ENCODE data around the gene UBE2I.

UBE2I gene

GRCh38 chr16:1342526-1343427, 33.3 kb downstream of the UBE2I start:
- DNase-seq (ENCODE audit: low read depth, low spot score), result peak; percentile 97

DNA sequence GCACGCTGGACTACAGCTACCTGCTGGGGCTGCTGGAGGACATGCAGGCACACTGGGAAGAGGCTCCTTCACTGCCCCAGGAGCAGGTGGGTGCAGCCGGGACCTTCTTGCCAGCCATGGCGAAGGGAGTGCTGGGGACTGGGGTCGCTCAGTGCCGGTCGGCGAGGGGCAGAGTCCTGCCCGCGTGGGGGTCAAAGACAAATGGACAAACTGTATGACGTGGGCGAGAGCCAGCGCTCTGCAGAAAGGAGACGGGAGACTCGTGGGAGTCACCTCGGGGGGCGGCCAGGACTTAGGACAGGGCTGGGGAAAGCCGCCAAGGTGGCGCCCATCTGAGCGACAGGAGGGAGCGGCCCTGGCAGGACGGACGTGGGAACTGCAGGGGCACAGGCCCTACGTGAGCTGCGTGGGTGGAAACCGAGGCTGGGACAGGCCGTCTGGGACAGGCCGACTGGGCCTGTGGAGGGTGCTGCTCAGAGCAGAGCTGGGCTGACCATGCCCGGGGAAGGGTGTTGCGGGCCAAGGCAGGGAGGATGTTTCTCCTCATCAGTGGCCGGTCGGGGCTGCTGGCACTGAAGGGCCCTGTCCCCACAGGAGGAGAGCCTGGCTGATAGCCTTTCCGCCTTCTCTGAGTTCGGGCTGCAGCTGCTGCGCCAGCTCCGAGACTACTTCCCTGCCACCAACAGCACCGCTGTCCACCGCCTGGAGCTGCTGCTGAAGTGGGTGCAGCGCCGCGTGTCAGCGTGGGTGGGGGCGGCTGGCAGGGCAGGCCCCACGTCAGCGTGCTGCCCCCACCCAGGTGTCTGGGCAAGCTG, 34.2 kb downstream of the UBE2I start:
- peak; percentile 32 for DNase-seq (ENCODE audit: low read depth, low spot score)

- no peak for DNase-seq (ENCODE audit: low read depth, low spot score)
Measured at GRCh38 chr16:1344499-1344898, 35.1 kb downstream of the UBE2I start.

- DNase-seq (ENCODE audit: low read depth, low spot score), result no peak
Measured at GRCh38 chr16:1345087-1345486, 35.7 kb downstream of the UBE2I start.

GRCh38 chr16:1345651-1346421, 36.4 kb downstream of the UBE2I start:
- no peak for DNase-seq (ENCODE audit: low read depth, low spot score)

DNA sequence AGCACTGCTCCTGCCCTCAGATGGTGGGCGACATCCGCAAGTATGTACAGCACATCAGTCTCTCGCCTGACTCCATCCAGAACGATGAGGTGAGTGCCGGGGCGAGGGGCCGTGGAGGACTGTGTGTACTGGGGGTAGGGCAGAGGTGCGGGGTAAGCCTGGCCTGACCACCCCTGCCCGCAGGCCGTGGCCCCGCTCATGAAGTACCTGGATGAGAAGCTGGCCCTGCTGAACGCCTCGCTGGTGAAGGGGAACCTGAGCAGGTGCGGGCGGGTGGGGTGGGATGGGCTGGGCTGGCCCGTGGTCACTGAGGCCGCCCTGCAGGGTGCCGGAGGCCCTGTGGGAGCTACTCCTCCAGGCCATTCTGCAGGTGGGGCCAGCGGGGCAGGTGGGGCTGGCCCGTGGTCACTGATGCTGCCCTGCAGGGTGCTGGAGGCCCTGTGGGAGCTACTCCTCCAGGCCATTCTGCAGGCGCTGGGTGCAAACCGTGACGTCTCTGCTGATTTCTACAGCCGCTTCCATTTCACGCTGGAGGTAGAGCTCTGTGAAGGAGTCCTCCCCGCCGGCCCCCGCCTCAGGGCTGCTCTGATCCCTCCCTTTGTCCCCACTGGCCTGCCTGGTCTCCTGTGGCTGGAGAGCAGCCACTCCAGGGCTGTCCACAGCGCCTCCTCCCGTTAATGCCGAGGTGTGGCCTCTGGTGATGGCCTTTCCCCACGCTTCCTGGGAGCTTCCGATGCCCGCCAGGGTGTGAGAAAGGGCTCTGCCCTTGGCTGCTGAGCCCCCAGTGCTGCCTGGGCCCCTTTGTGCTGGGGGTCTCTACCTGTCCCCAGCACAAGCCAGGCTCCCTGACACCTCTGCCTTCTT, 37.2 kb downstream of the UBE2I start:
- DNase-seq (ENCODE audit: low read depth, low spot score), result no peak

GRCh38 chr16:1347286-1347855, 37.9 kb downstream of the UBE2I start:
- DNase-seq (ENCODE audit: low read depth, low spot score), result no peak

- DNase-seq (ENCODE audit: low read depth, low spot score), result no peak
Measured at GRCh38 chr16:1347962-1348361, 38.5 kb downstream of the UBE2I start.

DNA sequence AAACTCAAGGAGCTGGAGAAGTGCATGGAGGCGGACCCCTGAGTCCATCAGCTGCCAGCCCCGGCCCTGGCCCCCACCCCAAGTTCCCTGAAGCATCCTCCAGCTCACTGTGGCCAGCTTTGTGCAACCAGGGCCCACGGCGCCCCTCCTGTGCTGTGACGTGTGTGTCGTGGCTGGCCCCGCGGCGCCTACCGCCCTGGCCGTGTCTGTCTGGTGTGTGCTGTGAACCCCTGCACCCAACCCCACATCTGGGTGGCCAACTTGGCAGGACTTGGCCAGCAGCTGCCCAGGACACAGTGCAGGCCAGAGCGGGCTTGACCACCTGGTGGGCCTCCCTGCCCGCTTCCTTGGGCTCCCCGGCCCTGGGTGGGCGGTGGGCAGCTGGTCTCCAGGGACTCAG, 39.0 kb downstream of the UBE2I start:
- DNase-seq (ENCODE audit: low read depth, low spot score), result no peak

DNA sequence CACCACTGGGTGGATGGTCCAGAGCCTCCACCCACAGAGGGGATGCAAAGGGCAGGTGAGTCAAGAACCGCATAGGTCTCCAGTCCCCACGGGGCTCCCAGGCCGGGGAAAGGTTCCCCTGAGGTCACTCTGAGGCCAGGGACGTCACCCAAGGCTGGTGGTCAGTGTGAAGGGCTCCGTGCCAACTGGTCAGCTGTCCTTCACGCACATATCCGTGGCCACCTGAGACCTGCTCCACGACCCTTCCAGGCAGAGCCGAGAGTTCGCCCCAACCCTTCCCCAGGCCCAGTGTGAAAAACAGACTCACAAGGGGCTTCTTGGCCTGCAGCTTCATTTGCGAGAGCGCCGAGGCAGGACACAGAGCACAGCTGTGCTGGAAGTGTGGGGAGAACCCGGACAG, 39.5 kb downstream of the UBE2I start:
- no peak for DNase-seq (ENCODE audit: low read depth, low spot score)

DNA sequence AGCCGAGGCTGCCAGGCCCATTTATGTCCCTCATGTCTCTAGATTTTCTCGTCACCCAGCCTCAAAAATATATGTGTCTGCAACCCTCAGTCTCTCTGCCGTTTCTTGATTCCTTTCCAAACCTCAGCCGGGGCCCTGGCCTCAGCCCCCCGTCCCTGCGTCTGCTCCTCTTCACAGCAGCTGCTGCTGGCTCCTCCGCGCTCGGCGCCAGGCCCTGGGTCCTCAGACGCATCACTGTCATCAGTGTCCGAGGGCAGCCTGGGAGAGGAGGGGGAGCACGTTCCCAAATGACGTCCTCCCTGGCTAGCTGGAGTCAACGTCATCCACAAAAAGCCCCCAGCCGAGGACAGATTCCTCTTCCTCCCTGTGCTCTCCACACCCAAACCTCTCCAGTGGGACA, 39.9 kb downstream of the UBE2I start:
- no peak for DNase-seq (ENCODE audit: low read depth, low spot score)

DNA sequence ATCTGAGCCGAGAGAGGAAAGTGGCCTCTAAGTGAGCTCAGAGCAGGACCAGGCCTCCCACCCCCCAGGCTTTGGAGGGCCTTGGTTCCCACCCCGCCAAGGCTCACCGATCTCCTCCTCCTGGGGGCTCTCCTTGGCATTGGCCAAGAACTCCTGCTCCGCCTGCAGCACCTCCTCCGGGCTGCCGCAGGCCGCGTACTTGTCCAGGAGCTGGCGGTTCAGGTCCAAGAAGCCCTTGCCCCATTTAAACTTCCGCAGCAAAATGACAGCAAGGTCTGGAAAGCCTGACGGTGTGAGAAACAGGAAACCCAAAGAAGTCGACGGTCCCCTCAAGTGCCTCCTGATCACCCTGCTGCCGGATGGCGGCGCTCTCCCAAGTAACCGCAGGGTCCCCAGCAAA, 40.5 kb downstream of the UBE2I start:
- no peak for DNase-seq (ENCODE audit: low read depth, low spot score)

- DNase-seq (ENCODE audit: low read depth, low spot score), result no peak
Measured at GRCh38 chr16:1350691-1351090, 41.3 kb downstream of the UBE2I start.

DNA sequence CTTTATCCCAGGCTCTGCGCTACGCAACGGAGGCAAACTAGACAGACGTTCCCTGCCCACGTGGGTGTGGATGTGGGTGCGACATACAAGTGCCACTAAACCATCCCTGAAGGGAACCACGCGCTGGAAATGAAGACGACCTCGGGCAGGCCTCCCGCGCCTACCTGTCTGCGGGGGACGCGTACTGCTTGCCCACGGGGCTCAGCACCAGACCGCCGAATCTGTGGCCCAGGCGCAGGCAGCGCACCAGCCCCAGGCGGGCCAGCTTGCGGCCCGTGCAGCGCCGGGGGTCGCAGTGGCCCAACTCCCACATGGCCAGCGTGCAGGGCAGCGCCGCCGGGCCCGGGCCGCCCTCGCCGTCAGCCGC, 41.8 kb downstream of the UBE2I start:
- DNase-seq (ENCODE audit: low read depth, low spot score), result peak; percentile 30

DNA sequence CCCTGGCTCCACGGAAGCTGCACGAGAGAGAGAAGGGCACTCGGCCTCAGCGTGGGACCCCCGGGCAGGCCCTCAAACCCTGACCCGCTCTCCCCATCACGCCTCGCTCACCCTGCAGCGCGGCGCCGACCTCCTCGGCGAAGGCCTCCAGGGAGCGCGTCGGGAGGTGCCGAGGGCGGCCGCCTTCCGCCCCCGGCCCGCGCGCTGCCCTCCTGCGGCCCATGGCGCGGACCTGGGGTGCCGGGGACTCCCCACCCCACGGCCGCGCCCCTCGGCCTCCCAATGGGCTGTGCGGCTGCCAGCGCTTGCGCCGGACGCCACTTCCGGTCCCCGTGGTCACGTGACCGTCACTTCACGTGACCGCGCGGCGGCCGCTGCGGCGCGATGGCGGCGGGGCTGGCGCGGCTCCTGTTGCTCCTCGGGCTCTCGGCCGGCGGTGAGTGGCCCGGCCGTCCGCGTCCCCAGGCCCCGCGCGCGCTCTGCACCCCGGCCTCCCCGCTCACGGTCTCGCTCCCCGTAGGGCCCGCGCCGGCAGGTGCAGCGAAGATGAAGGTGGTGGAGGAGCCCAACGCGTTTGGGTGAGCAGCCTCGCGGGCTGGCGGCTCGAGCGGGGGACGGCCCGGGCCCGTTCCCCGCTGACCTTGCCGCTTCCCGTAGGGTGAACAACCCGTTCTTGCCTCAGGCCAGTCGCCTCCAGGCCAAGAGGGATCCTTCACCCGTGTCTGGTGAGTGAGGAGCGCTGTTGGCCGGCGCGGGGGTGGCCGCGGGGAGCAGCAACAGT, 42.3 kb downstream of the UBE2I start, which contains the start of the genes GNPTG and TSR3:
GNPTG (plus strand) TSS at position 350 of the 781 bp plus-strand sequence; CDS start at position 385, 35 bp downstream.
TSR3 (minus strand) TSS at position 297 of the 781 bp plus-strand sequence; CDS start at position 223, 74 bp downstream.
- DNase-seq (ENCODE audit: low read depth, low spot score), result peak; percentile 75

DNA sequence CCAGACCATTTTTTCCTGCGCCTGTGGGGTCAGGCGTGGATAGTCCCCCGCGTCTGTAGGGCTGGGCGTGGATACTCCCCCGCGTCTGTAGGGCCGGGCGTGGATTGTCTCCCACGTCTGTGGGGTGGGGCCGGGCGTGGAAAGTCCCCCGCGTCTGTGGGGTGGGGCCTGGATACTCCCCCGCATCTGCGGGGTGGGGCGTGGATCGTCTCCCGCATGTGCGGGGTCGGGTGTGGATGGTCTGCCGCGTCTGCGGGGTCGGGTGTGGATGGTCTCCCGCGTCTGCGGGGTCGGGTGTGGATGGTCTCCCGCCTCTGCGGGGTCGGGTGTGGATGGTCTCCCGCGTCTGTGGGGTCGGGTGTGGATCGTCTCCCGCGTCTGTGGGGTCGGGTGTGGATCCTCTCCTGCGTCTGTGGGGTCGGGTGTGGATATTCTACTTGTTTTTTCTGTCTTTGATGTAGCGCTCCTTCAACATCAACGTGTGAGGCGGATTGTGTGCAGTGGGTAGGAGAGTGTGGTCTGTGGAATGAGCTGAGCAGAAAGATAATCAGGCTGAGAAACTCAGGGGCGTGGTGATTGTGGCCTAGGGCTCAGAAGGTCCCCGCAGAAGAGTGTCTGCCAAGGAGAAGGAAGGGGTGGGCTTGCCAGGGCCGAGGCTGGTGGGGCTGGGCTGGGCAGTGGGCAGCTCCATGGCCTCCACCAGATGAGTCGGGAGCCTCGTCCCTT, 45.5 kb downstream of the UBE2I start:
- no peak for DNase-seq (ENCODE audit: low read depth, low spot score)

- DNase-seq (ENCODE audit: low read depth, low spot score), result no peak
Measured at GRCh38 chr16:1355591-1355990, 46.2 kb downstream of the UBE2I start.

DNA sequence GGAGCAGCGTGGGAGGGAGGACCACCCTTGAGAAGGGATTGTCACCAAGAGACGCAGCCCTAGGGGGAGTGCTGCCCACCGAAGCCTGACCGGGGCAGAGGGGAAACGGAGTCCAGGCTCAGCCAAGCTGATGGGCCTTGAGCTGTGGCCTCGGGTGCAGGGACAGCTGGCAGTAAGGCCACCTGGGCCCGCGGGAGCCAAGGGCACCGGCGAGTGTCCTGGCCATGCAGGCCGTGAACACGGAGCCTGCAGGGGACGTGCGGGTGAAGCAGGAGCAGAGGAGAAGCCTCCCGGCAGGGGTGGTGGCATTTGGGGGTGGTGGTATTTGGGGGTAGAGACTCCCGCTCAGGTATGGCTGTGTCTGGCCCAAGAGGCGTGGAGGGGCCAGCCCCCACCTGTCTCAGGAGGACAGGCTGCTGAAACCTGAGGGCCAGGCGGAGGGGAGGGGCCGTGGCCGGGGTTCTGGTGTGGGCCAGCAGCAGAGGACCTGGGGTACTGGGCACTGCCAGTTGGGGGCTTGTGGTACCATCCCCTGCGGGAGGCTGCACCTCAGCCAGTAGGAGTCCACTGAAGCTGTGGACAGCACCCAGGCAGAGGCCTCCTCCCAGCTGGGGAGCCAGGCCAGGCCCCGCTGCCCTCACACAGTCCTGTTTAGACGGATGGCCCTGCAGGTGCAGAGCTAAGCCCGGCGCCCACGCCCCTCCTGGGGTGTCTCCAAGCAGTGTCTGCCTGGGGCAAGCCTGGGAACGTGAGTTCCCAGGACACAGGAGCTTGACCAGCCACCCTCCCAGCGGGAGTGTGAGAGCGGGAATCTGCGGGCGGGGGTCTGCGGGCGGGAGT, 46.8 kb downstream of the UBE2I start:
- DNase-seq (ENCODE audit: low read depth, low spot score), result no peak

Measured in ELF-1 (cell line).